Adipocyte (in vitro differentiated cells): ENCODE data around the gene NUDT3.

Source experiments
- DNase-seq: peaks from one replicate; pipeline ENCODE4 v3.0.0-alpha.2; 2015; ENCODE audit warnings: low read depth
- H3K27me3 ChIP-seq: replicated peaks from 2 replicates; pipeline ENCODE4 v1.7.0; 2013; ENCODE audit warnings: mild to moderate bottlenecking, low read length, moderate library complexity; ENCODE audit not compliant: control insufficient read depth, insufficient read depth
- H3K36me3 ChIP-seq: 2 replicates; pipeline ENCODE4 v1.7.0; 2013; ENCODE audit warnings: low read length, mild to moderate bottlenecking, moderate library complexity; ENCODE audit not compliant: control insufficient read depth, insufficient read depth, severe bottlenecking
- H3K4me1 ChIP-seq: 2 replicates; pipeline ENCODE4 v1.7.0; 2013; ENCODE audit warnings: mild to moderate bottlenecking, low read length, moderate library complexity; ENCODE audit not compliant: control insufficient read depth, insufficient read depth
- H3K4me3 ChIP-seq: 2 replicates; pipeline ENCODE4 v1.7.0; 2013; ENCODE audit warnings: mild to moderate bottlenecking, low read length, moderate library complexity
- H3K9ac ChIP-seq: 2 replicates; pipeline ENCODE4 v1.7.0; 2013; ENCODE audit warnings: mild to moderate bottlenecking, low read length, moderate library complexity
- H3K9me3 ChIP-seq: 2 replicates; pipeline ENCODE4 v1.7.0; 2013; ENCODE audit warnings: mild to moderate bottlenecking, low read length, moderate library complexity; ENCODE audit not compliant: control insufficient read depth

The NUDT3 gene

GRCh38 chr6:34230653-34231371 lies 161.7 kb downstream of the NUDT3 start:
- Histone ChIP-seq H3K4me3 (no peak overlapping the region), H3K4me1 (peaks cover 4% of the 10 kb centered on the region), H3K36me3 (no peaks in the 10 kb centered on the region), H3K27me3 (no peaks in the 10 kb centered on the region), H3K9me3 (no peaks in the 10 kb centered on the region), H3K9ac (no peak overlapping the region)
- DNase-seq = no peak

GRCh38 chr6:34229877-34230276 lies 162.6 kb downstream of the NUDT3 start:
- Histone ChIP-seq H3K9ac (no peak overlapping the region), H3K27me3 (no peaks in the 10 kb centered on the region), H3K4me1 (peaks cover 3% of the 10 kb centered on the region), H3K4me3 (no peak overlapping the region), H3K36me3 (no peaks in the 10 kb centered on the region), H3K9me3 (no peaks in the 10 kb centered on the region)
- no peak for DNase-seq
